ENCODE measurements around the gene PFN1.
A peak's percentile ranks its signal among the peaks of the same experiment; 100 is the strongest.

Gene PFN1

DNA sequence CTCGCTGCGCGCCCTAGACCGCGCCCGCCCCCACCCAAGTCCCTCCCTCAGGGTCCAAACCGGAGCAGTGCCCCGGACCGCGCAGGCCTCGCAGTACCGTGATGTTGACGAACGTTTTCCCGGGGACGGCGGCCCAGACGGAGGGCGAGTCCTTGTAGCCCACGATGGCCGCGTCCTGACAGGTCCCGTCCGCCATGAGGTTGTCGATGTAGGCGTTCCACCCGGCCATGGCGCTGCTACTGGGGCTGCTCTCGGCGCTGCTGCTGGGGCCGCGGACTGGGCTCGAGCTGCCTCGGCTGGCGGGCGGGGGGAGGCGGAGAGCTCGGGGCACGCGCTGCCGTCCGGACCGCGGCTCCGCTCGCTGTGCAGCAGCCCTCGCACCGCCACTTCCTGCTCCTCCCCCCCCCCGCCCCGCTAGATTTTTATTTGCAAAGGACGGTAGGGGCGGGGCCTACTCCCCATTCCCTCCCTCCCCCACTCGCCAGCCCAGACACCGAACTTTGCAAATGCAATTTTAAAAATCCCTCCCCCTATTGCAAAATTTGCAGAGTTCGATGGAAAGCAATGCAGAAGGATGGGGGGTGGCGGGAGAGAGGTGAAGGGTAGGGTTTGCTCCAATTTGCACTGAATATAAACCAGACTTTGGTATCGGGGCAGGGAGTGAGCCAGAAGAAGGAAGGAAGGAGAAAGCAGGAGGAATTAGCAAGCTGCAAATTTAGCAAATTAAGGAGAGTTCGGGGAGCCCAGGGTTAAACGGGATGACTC is at the start of gene PFN1:
Gene PFN1 (minus strand): TSS at position 365 of the 765 bp plus-strand sequence. CDS start 136 bp downstream, at position 229.
- Mint-ChIP-seq H3K36me3 (peaks cover 40% of the 10 kb centered on the region), H3K4me1 (peaks cover 63% of the 10 kb centered on the region), H3K27me3 (no peaks in the 10 kb centered on the region), H3K4me3 (peak within 1 kb of the TSS; percentile 95), H3K9me3 (no peaks in the 10 kb centered on the region), H3K27ac (peak within 1 kb of the TSS; percentile 92)
- peak; percentile 62 for ATAC-seq

DNA sequence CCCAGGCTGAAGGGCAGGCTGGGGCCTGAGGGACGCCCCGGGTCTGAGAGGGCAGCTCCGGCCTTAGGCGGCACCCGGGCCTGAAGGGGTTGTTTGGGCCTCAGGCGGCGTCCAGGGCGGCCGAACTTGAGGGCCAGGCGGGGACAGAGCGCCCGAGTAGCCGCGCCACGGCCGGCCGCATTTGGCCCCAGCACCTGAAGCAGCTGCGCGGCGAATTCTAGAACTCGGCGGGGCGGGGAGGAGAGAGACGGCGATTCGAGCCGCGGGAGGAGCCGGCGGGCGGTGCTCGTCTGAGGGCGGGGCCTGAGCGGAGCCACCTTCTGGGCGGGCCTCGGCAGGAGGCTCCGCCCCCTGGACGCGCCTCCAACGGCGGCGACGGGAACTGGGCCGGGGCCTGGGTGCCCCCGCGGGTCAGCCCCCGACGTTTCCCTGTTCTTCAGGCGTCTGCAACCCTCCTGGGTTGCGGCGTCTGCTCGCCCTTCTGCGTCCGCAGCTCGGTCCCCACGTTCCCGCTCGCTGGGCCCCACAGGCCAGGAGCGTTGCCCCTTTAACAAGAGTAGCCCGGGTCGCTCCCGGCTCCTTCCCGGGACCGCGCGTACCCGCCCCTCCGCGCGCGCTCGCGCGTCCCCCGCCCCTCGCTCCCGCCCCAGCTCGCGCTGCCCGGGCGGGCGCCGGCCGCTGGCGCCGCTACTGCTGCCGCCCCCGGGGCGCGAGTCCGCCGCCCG is 49.1 kb upstream of the PFN1 start, which contains the start of the genes INCA1 and KIF1C:
Gene INCA1 (minus strand): TSS at position 221 of the 725 bp plus-strand sequence. CDS start 3,085 bp downstream, outside the sequence.
Gene KIF1C (plus strand): TSS at position 649 of the 725 bp plus-strand sequence. CDS start 2,297 bp downstream, outside the sequence.
- Mint-ChIP-seq H3K4me3 (peak within 1 kb of the TSS; percentile 97), H3K4me1 (peaks cover 34% of the 10 kb centered on the region), H3K27me3 (peaks cover 10% of the 10 kb centered on the region), H3K27ac (peak within 1 kb of the TSS; percentile 85), H3K36me3 (peaks cover 23% of the 10 kb centered on the region), H3K9me3 (no peaks in the 10 kb centered on the region)
- ATAC-seq = peak; percentile 96

DNA sequence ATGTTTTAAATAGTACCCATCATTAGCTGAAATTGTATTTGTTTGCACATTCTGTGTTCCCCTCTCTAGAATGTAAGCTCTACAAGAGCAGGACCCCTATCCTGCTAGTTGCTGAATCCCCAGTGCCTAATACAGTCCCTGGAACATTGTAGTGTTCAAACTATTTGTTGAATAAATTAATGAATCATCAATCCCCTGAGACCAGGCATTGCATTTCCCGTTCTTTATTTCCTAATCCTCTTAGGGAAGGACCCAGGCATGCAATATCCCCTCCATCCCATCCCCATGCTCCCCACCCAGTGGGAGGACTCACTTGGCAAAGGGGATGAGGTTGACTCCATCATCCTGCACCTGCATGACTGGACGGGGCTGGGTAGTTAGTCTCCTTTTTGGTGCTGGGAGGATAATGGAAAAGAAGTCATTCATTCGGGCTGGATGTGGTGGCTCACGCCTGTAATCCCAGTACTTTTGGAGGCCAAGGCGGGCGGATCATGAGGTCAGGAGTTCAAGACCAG is 45.8 kb upstream of the PFN1 start:
- Mint-ChIP-seq H3K27me3 (peaks cover 10% of the 10 kb centered on the region), H3K27ac (no peak overlapping the region), H3K9me3 (no peaks in the 10 kb centered on the region), H3K4me1 (peaks cover 24% of the 10 kb centered on the region), H3K36me3 (peaks cover 5% of the 10 kb centered on the region), H3K4me3 (no peak overlapping the region)
- no peak for ATAC-seq

- ATAC-seq = peak; percentile 58
- peaks cover 39% of the 10 kb centered on the region for H3K4me1 Mint-ChIP-seq
- H3K9me3 Mint-ChIP-seq = no peaks in the 10 kb centered on the region
- peak overlapping the region; percentile 94 for H3K27ac Mint-ChIP-seq
- H3K36me3 Mint-ChIP-seq = peaks cover 13% of the 10 kb centered on the region
- H3K4me3 Mint-ChIP-seq = peak overlapping the region; percentile 94
- H3K27me3 Mint-ChIP-seq = no peaks in the 10 kb centered on the region
These were observed 39.6 kb upstream of the PFN1 start for GRCh38 chr17:4987767-4988567.

GRCh38 chr17:4986951-4987766 is 38.8 kb upstream of the PFN1 start, which contains the start of gene CAMTA2:
CAMTA2 (minus strand) TSS chr17:4987675; CDS start chr17:4986222, 1,453 bp downstream.
- Mint-ChIP-seq H3K27ac (peak within 1 kb of the TSS; percentile 94), H3K9me3 (no peaks in the 10 kb centered on the region), H3K4me3 (peak within 1 kb of the TSS; percentile 94), H3K27me3 (no peaks in the 10 kb centered on the region), H3K4me1 (peaks cover 44% of the 10 kb centered on the region), H3K36me3 (peaks cover 21% of the 10 kb centered on the region)
- ATAC-seq = peak; percentile 94

DNA sequence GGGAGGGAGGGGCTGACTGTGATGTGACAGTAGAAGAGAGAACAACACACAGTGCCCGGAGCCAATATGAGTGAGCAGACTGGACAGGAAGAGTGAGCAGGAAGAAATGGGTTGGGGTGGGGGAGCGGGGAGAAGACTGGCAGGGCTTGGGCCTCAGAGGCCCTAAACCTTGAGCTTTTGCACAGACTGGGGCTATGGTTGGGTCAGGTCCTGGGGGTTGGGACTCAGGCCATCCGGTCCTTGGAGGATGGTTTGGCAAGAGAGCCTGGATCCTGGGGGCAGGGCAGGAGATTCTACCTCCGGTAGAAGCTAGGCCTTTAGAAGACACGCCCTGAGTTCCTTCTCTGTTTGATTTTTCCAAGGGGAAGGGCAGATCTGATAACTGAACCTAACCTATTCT is 38.1 kb upstream of the PFN1 start:
- ATAC-seq = peak; percentile 2
- Mint-ChIP-seq H3K9me3 (no peaks in the 10 kb centered on the region), H3K27ac (peak overlapping the region; percentile 94), H3K36me3 (peaks cover 24% of the 10 kb centered on the region), H3K4me3 (peak overlapping the region; percentile 94), H3K4me1 (peaks cover 52% of the 10 kb centered on the region), H3K27me3 (no peaks in the 10 kb centered on the region)

- Mint-ChIP-seq H3K4me3 (no peak overlapping the region), H3K9me3 (no peaks in the 10 kb centered on the region), H3K27ac (peak overlapping the region; percentile 23), H3K36me3 (peaks cover 49% of the 10 kb centered on the region), H3K4me1 (peaks cover 58% of the 10 kb centered on the region), H3K27me3 (no peaks in the 10 kb centered on the region)
- ATAC-seq = no peak
These were observed 34.0 kb upstream of the PFN1 start for GRCh38 chr17:4982305-4982704.

DNA sequence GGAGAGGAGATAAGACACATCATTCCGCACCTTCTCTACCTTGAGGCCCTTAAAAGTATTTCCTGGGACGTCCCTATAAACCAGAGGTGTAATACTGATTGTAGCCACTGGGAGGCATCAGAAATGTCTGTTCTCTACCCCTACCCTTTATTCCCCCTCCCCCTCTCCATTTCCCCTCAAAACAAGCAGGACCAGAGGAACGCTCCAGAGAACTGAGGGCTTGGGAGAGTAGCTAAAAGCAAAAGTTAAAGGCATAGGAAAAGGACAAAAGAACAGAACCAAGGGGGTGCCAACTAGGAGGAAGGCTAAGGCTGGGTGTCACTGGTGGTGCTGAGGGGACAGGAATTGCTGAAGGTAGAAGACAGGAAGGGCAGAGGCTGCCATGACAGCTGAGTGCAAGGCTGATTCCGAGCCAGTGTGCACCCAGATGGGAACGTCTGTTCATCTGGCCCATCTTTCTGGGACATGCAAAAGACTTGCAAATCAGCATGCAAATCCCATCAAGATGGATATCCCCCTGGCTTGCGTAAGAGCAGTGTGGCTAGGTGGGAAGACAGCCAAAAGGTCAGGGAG is 32.4 kb upstream of the PFN1 start:
- Mint-ChIP-seq H3K27me3 (no peaks in the 10 kb centered on the region), H3K36me3 (peaks cover 51% of the 10 kb centered on the region), H3K27ac (peak overlapping the region; percentile 77), H3K9me3 (no peaks in the 10 kb centered on the region), H3K4me1 (peaks cover 46% of the 10 kb centered on the region), H3K4me3 (no peak overlapping the region)
- peak; percentile 41 for ATAC-seq

GRCh38 chr17:4978726-4979125 is 30.4 kb upstream of the PFN1 start:
- no peaks in the 10 kb centered on the region for H3K9me3 Mint-ChIP-seq
- no peak overlapping the region for H3K4me3 Mint-ChIP-seq
- peaks cover 65% of the 10 kb centered on the region for H3K36me3 Mint-ChIP-seq
- H3K27ac Mint-ChIP-seq = peak overlapping the region; percentile 77
- no peak for ATAC-seq
- H3K4me1 Mint-ChIP-seq = peaks cover 43% of the 10 kb centered on the region
- H3K27me3 Mint-ChIP-seq = no peaks in the 10 kb centered on the region

GRCh38 chr17:4974115-4974670 is 25.9 kb upstream of the PFN1 start:
- H3K9me3 Mint-ChIP-seq = no peaks in the 10 kb centered on the region
- no peak overlapping the region for H3K4me3 Mint-ChIP-seq
- no peaks in the 10 kb centered on the region for H3K27me3 Mint-ChIP-seq
- ATAC-seq = no peak
- H3K4me1 Mint-ChIP-seq = peaks cover 10% of the 10 kb centered on the region
- H3K36me3 Mint-ChIP-seq = peaks cover 55% of the 10 kb centered on the region
- peak overlapping the region; percentile 1 for H3K27ac Mint-ChIP-seq

DNA sequence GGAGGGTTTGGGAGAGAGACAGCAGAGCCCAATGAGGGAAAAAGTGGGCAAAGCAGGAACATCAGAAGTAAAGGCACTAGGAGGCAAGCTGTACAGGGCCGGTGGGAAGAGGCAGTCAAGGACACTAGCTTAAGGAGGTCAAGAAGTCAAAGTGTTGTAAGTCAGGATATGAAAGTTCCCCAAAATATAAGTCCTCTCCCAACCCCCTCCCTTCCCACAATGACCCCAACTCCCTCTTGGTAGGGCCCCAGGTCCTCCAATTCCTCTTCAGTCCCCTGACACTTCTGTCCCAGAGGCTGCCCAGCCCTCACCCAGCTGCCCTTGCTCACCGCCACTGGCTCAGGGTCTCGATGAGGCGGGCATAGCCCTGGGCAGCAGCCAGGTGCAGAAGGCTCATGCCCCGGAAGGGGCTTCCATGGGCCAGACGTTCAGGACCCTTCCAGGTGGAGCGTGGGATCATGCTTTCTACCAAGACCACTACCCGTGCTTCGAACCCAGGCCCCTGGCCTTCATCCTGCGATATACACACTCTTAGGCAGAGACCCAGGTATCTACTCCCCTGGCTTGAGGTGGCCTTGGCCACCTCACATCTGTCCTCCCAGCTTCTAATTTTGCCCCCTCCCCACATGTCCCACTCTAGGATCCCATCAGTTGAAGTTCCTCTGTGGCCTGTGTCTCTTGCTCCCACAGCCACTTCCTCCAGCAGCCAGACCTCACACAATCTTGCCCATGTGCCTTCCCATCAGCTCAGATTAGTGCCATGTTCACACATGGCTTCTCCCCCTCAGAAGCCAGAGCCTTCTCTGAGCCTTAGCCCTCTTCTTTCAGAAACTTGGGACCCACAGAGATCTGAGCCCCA is 25.2 kb upstream of the PFN1 start:
- Mint-ChIP-seq H3K27ac (no peak overlapping the region), H3K4me3 (no peak overlapping the region), H3K9me3 (no peaks in the 10 kb centered on the region), H3K27me3 (no peaks in the 10 kb centered on the region), H3K4me1 (peaks cover 3% of the 10 kb centered on the region), H3K36me3 (peaks cover 49% of the 10 kb centered on the region)
- no peak for ATAC-seq

DNA sequence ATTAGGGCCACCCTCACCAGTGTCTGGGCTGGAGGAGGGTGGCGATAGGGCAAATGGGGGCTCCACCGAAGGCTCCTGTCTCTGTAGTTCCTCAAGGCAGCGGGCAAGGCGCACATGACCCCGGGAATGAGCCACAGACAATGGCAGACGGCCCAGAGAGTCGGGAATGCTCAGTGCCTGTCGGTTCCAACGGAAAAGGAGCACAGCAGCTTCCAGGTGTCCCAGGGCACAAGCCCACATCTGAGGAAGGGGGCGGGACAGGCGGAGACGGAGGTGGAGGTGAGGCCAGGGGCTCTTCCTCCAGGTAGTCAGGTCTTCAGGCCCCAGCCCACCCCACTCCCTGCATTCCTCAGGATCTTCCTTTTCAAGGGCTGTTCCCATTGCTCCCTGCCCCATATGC is 24.4 kb upstream of the PFN1 start:
- Mint-ChIP-seq H3K27ac (no peak overlapping the region), H3K9me3 (no peaks in the 10 kb centered on the region), H3K4me1 (no peaks in the 10 kb centered on the region), H3K27me3 (no peaks in the 10 kb centered on the region), H3K4me3 (no peak overlapping the region), H3K36me3 (peaks cover 49% of the 10 kb centered on the region)
- no peak for ATAC-seq

DNA sequence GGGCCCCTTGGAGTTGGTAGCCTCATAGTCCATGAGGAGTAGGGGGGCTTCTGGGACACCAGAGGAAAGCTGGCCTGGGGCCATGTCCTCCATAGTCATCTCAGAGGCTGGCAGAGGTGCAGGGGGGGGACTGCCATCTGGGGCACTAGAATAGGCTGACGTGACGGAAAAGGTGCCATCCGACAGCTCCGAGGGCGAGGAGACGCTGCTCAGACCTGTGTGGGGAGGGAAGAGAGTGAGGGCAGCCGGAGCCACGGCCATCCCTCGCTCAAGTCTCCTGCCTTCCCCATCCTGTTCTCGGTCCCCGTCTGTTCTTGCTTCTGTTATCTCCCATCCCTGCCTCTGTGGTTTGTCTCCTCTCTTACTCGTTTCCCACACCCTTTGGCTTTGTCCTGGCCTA is 24.0 kb upstream of the PFN1 start:
- H3K27me3 Mint-ChIP-seq = no peaks in the 10 kb centered on the region
- no peaks in the 10 kb centered on the region for H3K4me1 Mint-ChIP-seq
- ATAC-seq = no peak
- peaks cover 49% of the 10 kb centered on the region for H3K36me3 Mint-ChIP-seq
- no peak overlapping the region for H3K4me3 Mint-ChIP-seq
- H3K27ac Mint-ChIP-seq = no peak overlapping the region
- H3K9me3 Mint-ChIP-seq = no peaks in the 10 kb centered on the region
